Esophagus squamous epithelium (tissue), 5 donors: Measurements from ENCODE around the gene ZMIZ1. TPM values are rescaled to one million over a fixed set of nuclear protein-coding genes. Genes with fewer than 3 reads are reported as not detected.

ENCODE experiments used
- DNase-seq: peaks from one replicate; lab custom pipeline; 2025; lab: John Stamatoyannopoulos, UW
- H3K27ac ChIP-seq, 4 donors: fragments of 200-600 bp; sonication (generic); one replicate each; pipeline ENCODE4 v1.5.1; 2016 to 2019; ENCODE audit warnings: mild to moderate bottlenecking in 1 of 4
- H3K27me3 ChIP-seq, 4 donors: fragments of 200-600 bp; sonication (generic); 1 replicate in 3 of 4; 2 replicates in 1 of 4; pipeline versions ENCODE4 v1.5.1 to v1.6.0; 2017 to 2021; ENCODE audit warnings: antibody characterized with exemption in 1 of 4
- H3K36me3 ChIP-seq, 3 donors: fragments of 200-600 bp; sonication (generic); one replicate each; pipeline ENCODE4 v1.5.1; 2016 to 2019
- H3K4me1 ChIP-seq, 3 donors: fragments of 200-600 bp; sonication (generic); one replicate each; pipeline ENCODE4 v1.5.1; 2017 to 2019
- H3K4me3 ChIP-seq, 4 donors: fragments of 200-600 bp; sonication (generic); 1 replicate in 3 of 4; 2 replicates in 1 of 4; pipeline ENCODE4 v1.5.1; 2016 to 2019; ENCODE audit warnings: mild to moderate bottlenecking in 2 of 4, moderate library complexity in 1 of 4
- H3K9me3 ChIP-seq, 3 donors: fragments of 200-600 bp; sonication (generic); one replicate each; pipeline ENCODE4 v1.5.1; 2016 to 2019
- POLR2A ChIP-seq, 4 donors: fragments of 450-650 bp; IDR thresholded peaks; one replicate each; pipeline ENCODE4 v1.6.1; 2017; ENCODE audit warnings: antibody characterized with exemption in 4 of 4, mild to moderate bottlenecking in 4 of 4, moderate library complexity in 3 of 4
- WGBS, 2 donors: methylation state at CpG; one replicate each; pipeline ENCODE4 v1.1.5; 2018; 5-methylcytosine and 5-hydroxymethylcytosine counted together
- intact Hi-C: fragments of 100-400 bp; cut with DNase I; formaldehyde crosslinking; loops from one replicate; pipeline ENCODE4 v1.15.0; 2022
- total RNA-seq, 4 donors: library from RNA; depleted of rRNA; stranded (reverse); fragments of >200 nt; gene quantifications; one replicate each; pipeline ENCODE4 v1.1.0, GENCODE V29; 2016
- TF ChIP-seq, protein P1 (sequence below), 6 experiments: fragments of 450-650 bp in 4 of 6; fragments of 200-600 bp in 2 of 6; sonication (generic) in 2 of 6; IDR thresholded peaks; one replicate each; pipeline ENCODE4 v1.5.1; 2016 to 2019; ENCODE audit warnings: antibody characterized with exemption in 6 of 6, mild to moderate bottlenecking in 4 of 6, moderate library complexity in 4 of 6
- donor health status: DM: yes; HTN: yes; CAD: no.

The ZMIZ1 gene
- total RNA-seq, 4 donors from 2014 or later: 28.2 to 79.5 (median 40.4) TPM

DNA sequence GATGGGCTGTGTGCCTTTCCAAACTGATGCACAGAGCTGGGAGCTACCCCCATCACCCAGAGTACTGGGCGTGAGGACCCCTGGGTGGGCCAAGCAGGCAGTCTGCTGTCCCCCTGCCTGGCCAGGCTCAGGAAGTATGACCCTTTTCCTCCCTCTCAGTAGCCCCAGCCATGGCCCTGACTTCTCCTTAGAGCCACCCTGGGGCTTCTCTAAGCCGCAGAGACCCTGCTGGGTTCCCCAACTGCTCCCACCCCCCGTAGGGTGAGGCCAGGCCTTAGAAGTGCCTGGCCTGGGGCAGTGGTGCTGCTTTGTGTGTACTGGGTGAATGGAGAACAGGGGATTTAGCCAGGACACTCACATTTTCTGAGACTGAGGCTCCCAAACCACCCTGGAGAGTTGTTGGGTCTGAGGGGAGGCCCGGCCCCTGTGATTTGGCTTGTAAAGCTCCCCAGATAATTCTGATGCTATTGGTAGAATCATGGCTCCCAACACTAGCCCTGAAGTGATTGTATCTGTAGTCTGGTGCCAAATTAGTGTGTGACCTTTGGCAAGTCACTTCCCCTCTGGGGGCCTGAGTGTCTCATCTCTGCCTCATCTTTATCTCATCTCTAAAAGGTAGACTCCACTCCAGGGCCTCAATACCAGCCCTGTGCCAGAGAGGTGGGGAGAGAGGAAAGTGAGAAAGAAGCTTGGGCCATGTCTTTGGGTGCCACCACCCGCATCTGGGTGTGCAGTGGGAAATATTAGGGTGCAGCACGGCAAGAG lies 178.8 kb downstream of the ZMIZ1 start:
- Histone ChIP-seq H3K9me3 (no peaks in the 10 kb centered on the region), H3K4me3 (no peak overlapping the region), H3K4me1 (peaks cover 59 to 98% (median 60%) of the 10 kb centered on the region in 3 donors), H3K36me3 (peaks cover 0 to 11% (median 0%) of the 10 kb centered on the region in 3 donors), H3K27ac (peak overlapping the region; percentile 74 to 88 (median 84)), H3K27me3 (no peaks in the 10 kb centered on the region)
- no peak for DNase-seq
- TF ChIP-seq, protein P1, sequence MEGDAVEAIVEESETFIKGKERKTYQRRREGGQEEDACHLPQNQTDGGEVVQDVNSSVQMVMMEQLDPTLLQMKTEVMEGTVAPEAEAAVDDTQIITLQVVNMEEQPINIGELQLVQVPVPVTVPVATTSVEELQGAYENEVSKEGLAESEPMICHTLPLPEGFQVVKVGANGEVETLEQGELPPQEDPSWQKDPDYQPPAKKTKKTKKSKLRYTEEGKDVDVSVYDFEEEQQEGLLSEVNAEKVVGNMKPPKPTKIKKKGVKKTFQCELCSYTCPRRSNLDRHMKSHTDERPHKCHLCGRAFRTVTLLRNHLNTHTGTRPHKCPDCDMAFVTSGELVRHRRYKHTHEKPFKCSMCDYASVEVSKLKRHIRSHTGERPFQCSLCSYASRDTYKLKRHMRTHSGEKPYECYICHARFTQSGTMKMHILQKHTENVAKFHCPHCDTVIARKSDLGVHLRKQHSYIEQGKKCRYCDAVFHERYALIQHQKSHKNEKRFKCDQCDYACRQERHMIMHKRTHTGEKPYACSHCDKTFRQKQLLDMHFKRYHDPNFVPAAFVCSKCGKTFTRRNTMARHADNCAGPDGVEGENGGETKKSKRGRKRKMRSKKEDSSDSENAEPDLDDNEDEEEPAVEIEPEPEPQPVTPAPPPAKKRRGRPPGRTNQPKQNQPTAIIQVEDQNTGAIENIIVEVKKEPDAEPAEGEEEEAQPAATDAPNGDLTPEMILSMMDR (IDR thresholded peaks at IDR 0.05): no peak
- TF ChIP-seq POLR2A (IDR thresholded peaks at IDR 0.05): no peak
- WGBS, 2 donors: 81 to 88% methylated on average over 2 to 4 of the region's 6 CpGs
- intact Hi-C loops: no loop called here

DNA sequence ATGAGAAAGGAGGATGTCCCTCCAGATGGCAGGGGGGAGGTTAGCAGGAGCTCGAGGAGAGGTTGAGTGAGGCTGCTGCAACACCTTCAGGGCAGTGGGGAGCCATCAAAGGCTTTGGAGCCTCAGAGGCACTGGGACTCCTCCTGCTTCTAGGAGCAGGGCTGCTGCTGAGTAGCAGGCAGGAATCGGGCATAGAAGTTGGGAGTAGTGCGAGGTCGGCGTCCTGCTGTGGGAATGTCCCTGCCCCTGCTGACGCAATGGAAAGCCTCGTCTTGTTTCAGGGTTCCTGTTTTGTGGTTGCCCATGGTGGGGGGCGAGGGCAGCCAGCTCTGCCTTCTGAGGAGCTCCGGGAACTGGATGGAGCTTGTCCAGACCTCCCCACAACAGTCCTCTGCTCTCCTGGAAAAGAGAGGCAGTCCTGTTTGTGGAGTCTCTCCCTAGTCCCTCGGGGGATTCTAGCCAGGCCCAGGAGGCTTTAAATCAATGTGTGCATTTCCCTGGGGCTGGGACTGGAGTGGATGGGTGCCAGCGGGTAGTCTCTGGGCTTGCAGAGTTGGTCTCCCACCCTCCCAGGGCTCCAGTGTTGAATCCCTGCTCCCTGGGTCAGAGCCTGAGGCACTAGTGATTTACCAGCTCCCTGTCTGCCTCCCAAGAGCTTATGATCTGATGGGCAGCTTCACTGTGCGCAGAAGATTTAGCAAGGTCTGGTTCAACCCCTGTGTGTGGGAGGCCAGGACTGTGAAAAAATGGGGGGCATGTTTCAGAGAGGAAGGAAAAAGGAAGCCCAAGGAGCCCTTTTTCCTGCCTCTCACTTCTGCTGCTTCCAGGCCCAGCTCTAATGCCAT lies 179.8 kb downstream of the ZMIZ1 start:
- 61 to 63% methylated on average over 8 to 12 of the region's 12 CpGs for WGBS, 2 donors
- H3K27me3 ChIP-seq: no peaks in the 10 kb centered on the region
- intact Hi-C loops: no loop called here
- no peak for DNase-seq
- H3K9me3 ChIP-seq: no peaks in the 10 kb centered on the region
- H3K4me1 ChIP-seq: peaks cover 52 to 100% (median 65%) of the 10 kb centered on the region in 3 donors
- peaks cover 0 to 21% (median 0%) of the 10 kb centered on the region in 3 donors for H3K36me3 ChIP-seq
- TF ChIP-seq, protein P1 (IDR thresholded peaks at IDR 0.05): no peak
- peak in 1 of 4 donors; percentile 19 for TF ChIP-seq POLR2A (IDR thresholded peaks at IDR 0.05)
- H3K27ac ChIP-seq: peak overlapping the region; percentile 74 to 88 (median 84)
- no peak overlapping the region for H3K4me3 ChIP-seq

DNA sequence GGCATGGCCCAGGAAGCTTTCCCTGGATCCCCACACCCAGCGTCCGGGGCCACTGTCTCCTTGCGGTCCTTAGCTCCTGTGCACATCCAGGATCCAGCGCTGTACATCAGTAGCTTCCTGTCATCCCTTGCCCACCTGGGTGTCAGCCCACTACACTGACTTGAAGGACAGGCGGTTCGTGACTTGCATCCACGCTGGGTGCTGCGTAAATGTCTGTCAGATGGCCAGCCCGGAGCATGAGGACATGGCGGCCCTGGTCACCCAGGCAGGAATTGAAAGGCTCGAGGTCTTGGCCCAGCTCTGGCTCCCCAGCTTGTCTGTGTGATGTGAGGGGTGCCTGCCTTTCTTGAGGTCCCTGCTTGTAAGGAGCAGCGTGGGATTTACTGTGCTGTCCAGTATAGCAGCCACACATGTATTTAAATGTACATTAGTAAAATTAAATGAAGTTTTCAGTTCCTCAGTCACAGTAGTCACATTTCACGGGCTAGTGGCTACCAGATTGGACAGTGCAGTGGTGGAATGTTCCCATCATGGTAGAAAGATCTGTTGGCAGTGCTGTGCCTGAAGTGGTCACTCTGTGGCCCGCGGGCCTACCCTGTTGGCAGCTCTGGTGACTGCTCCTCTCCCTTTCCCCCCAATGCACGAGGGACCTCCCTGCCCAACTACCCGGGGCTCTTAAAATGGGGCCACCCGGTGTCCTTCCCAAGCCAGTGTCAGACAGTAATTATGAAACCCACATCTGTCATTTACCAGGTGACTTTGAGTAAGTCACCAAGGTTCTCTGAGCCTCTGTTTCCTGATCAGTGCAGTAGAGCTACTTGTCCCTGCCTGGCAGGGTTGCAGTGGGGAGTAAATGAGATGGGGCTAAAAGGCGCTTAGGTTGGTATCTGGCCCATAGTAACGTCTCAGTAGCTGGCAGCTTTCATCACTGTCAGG lies 180.7 kb downstream of the ZMIZ1 start:
- Histone ChIP-seq H3K27ac (peak overlapping the region; percentile 74 to 88 (median 84)), H3K9me3 (no peaks in the 10 kb centered on the region), H3K4me1 (peaks cover 48 to 100% (median 63%) of the 10 kb centered on the region in 3 donors), H3K4me3 (no peak overlapping the region), H3K36me3 (peaks cover 0 to 27% (median 0%) of the 10 kb centered on the region in 3 donors), H3K27me3 (no peaks in the 10 kb centered on the region)
- TF ChIP-seq, protein P1 (IDR thresholded peaks at IDR 0.05): no peak
- peak in 1 of 4 donors; percentile 18 for TF ChIP-seq POLR2A (IDR thresholded peaks at IDR 0.05)
- intact Hi-C loops: no loop called here
- no peak for DNase-seq
- 60 to 77% methylated on average over 2 to 10 of the region's 20 CpGs for WGBS, 2 donors

DNA sequence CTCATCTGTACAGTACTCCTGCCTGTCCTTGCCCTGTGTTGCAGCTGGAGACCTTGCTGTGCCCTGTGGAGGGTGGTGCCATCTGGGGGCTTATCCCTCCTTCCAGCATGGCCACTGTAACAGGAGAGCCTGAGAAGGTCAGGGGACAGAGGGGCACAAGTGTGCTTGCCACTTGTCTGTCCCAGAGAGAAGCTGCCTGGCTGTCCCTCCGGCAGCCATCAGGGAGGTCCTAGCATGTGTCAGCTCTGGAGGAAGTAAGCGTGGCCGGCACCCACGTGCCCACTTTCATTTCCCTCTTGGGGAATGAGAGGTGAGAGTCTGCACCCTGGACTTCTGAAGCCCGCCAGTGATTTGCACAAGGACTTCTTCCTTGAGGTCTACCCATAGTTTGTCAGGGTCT lies 181.5 kb downstream of the ZMIZ1 start:
- intact Hi-C loops: no loop called here
- no peak for DNase-seq
- 49 to 66% methylated on average over 3 to 5 of the region's 5 CpGs for whole genome bisulfite sequencing, 2 donors
- Histone ChIP-seq H3K36me3 (peaks cover 0 to 35% (median 0%) of the 10 kb centered on the region in 3 donors), H3K27me3 (no peaks in the 10 kb centered on the region), H3K4me3 (no peak overlapping the region), H3K27ac (peak overlapping the region in 3 of 4 donors; percentile 80 to 88 (median 87)), H3K4me1 (peaks cover 47 to 100% (median 60%) of the 10 kb centered on the region in 3 donors), H3K9me3 (no peaks in the 10 kb centered on the region)
- TF ChIP-seq, protein P1 (IDR thresholded peaks at IDR 0.05): no peak
- TF ChIP-seq POLR2A (IDR thresholded peaks at IDR 0.05): no peak
